H7 (cell line): Measurements from ENCODE around the gene GLTP. TPM values are rescaled to one million over a fixed set of nuclear protein-coding genes. Genes with fewer than 3 reads are reported as not detected.

ENCODE experiments used
- DNase-seq: peaks from one replicate; pipeline ENCODE4 v3.0.0; 2012
- H3K27me3 ChIP-seq: 2 replicates; pipeline ENCODE4 v1.6.0; 2011; ENCODE audit warnings: mild to moderate bottlenecking, low read length; ENCODE audit not compliant: control insufficient read depth, insufficient read depth
- H3K36me3 ChIP-seq: replicated peaks from 2 replicates; pipeline ENCODE4 v1.5.1; 2011; ENCODE audit warnings: low read length; ENCODE audit not compliant: control insufficient read depth, insufficient read depth
- H3K4me3 ChIP-seq: 2 replicates; pipeline ENCODE4 v1.5.1; 2011; ENCODE audit warnings: low read depth, mild to moderate bottlenecking, control low read depth, low read length, moderate library complexity; ENCODE audit not compliant: insufficient read depth
- total RNA-seq: library from RNA; depleted of rRNA; stranded (reverse); fragments of >200 nt; shearing (Covaris generic); gene quantifications from 2 replicates; pipeline ENCODE4 v1.2.3, GENCODE V29; 2014; rRNA removed

Gene GLTP
- total RNA-seq, 1 experiment from 2014 or later = 24.1 TPM

DNA sequence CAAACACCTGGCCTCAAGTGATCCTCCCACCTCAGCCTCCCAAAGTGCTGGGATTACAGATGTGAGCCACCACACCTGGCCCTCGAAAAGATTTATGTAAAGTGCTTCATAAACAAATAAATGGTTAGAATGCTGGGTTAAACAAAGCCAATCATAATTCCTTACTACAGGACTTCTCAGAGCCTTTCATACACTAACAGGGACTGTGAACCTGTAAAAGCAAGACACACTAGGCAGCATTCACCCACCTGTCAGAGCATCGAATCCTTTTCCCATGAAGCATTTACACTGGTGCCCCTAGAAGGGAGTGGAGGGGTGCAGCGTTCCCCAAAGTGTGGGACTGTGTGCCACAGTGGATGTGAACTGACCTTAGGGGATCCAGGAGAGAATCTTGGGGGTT is 76.7 kb downstream of the GLTP start:
- no peak overlapping the region for H3K4me3 ChIP-seq
- H3K27me3 ChIP-seq = no peaks in the 10 kb centered on the region
- no peaks in the 10 kb centered on the region; the same call in 1 of the 2 replicates for H3K36me3 ChIP-seq
- no peak for DNase-seq

DNA sequence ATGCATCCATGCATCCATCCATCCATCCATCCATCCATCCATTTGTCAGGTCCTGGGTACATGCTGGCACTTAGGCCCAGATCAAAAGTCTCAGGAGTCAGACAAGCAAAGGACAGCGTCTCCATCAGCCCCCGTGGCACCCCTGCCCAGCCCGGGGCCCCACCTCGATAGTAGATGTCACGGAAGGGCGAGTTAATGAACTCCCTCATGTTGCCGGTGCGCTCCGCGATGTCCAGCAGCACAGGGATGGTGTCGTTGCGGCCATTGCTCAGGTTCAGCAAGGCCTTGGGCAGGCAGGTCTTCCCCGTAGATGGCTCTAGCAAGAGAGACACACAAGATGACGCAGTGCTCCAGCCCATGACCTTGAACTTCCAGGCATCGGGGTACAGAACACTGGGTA is 77.5 kb downstream of the GLTP start:
- no peaks in the 10 kb centered on the region; the same call in 1 of the 2 replicates for H3K36me3 ChIP-seq
- no peak for DNase-seq
- no peaks in the 10 kb centered on the region for H3K27me3 ChIP-seq
- H3K4me3 ChIP-seq = no peak overlapping the region

Other genes starting within 250 kb of the GLTP start
- 2.5 and 3.7 TPM in 2 replicates for gene FAM222A, start 166.7 kb downstream of the GLTP start, total RNA-seq
- 1.6 and 4.0 TPM in 2 replicates for gene TRPV4, start 47.1 kb downstream of the GLTP start, total RNA-seq
- 13.3 and 16.4 TPM in 2 replicates for gene TCHP, start 19.7 kb upstream of the GLTP start, total RNA-seq
- 16.3 and 22.7 TPM in 2 replicates for gene GIT2, start 115.8 kb upstream of the GLTP start, total RNA-seq
- 24.6 and 25.9 TPM in 2 replicates for gene ANKRD13A, start 118.9 kb upstream of the GLTP start, total RNA-seq
- 14.9 and 31.0 TPM in 2 replicates for gene C12orf76, start 168.0 kb upstream of the GLTP start, total RNA-seq
- gene IFT81, start 243.8 kb upstream of the GLTP start, total RNA-seq = 7.0 and 11.3 TPM in 2 replicates